Liver (tissue), 9 donors: ENCODE results near the gene NIP7. TPM values are rescaled to one million over a fixed set of nuclear protein-coding genes. Genes with fewer than 3 reads are reported as not detected.

ENCODE experiments used
- DNase-seq: peaks from one replicate; pipeline ENCODE4 v3.0.0-alpha.2; 2017; ENCODE audit warnings: low spot score
- H3K27ac ChIP-seq, 2 donors: one replicate each; pipeline ENCODE4 v1.7.0; 2013; ENCODE audit warnings: inconsistent platforms in 2 of 2, low read length in 2 of 2, control low read depth in 1 of 2, low read depth in 1 of 2, mild to moderate bottlenecking in 1 of 2
- H3K27me3 ChIP-seq, 4 donors: one replicate each; pipeline versions ENCODE4 v1.6.1 to v1.7.0; 2013; ENCODE audit warnings: low read length in 3 of 4, inconsistent platforms in 1 of 4, mild to moderate bottlenecking in 1 of 4, moderate library complexity in 1 of 4; ENCODE audit not compliant: control insufficient read depth in 4 of 4, insufficient read depth in 4 of 4
- H3K36me3 ChIP-seq, 4 donors: one replicate each; pipeline versions ENCODE4 v1.6.1 to v1.7.0; 2013; ENCODE audit warnings: low read length in 3 of 4, mild to moderate bottlenecking in 3 of 4, low read depth in 1 of 4, moderate library complexity in 1 of 4; ENCODE audit not compliant: control insufficient read depth in 4 of 4, insufficient read depth in 3 of 4
- H3K4me1 ChIP-seq, 4 donors: one replicate each; pipeline versions ENCODE4 v1.6.1 to v1.7.0; 2013; ENCODE audit warnings: low read length in 3 of 4, mild to moderate bottlenecking in 3 of 4, moderate library complexity in 1 of 4; ENCODE audit not compliant: control insufficient read depth in 4 of 4, insufficient read depth in 4 of 4
- H3K4me3 ChIP-seq, 3 donors: one replicate each; pipeline versions ENCODE4 v1.6.1 to v1.7.0; 2013; ENCODE audit warnings: low read length in 3 of 3, control low read depth in 1 of 3, low read depth in 1 of 3, mild to moderate bottlenecking in 1 of 3
- H3K9ac ChIP-seq, 2 donors: one replicate each; pipeline ENCODE4 v1.7.0; 2013; ENCODE audit warnings: low read length in 2 of 2, mild to moderate bottlenecking in 2 of 2, moderate library complexity in 2 of 2, control low read depth in 1 of 2, low read depth in 1 of 2
- H3K9me3 ChIP-seq, 4 donors: one replicate each; pipeline versions ENCODE4 v1.6.1 to v1.7.0; 2013; ENCODE audit warnings: low read length in 3 of 4; ENCODE audit not compliant: control insufficient read depth in 4 of 4
- CTCF ChIP-seq: fragments of 150-350 bp; IDR thresholded peaks from 2 replicates; pipeline ENCODE4 v1.5.1; 2017; ENCODE audit warnings: improper control_type of control experiment, low read depth, low read length; ENCODE audit not compliant: missing input control
- EGR1 ChIP-seq, 2 donors: IDR thresholded peaks; 2 replicates each; pipeline ENCODE4 v1.6.1; 2016 to 2018; ENCODE audit warnings: antibody characterized with exemption in 2 of 2, low read depth in 2 of 2
- FOXA2 ChIP-seq: IDR thresholded peaks from 2 replicates; pipeline ENCODE4 v1.6.1; 2016; ENCODE audit warnings: antibody characterized with exemption
- GABPA ChIP-seq, 2 donors: IDR thresholded peaks in 1 of 2; conservative IDR thresholded peaks in 1 of 2; 2 replicates each; pipeline ENCODE4 v1.6.1; 2016; ENCODE audit warnings: antibody characterized with exemption in 2 of 2, mild to moderate bottlenecking in 1 of 2, moderate library complexity in 1 of 2
- HNF4A ChIP-seq, 2 donors: conservative IDR thresholded peaks; 2 replicates each; pipeline ENCODE4 v1.6.1; 2016; ENCODE audit warnings: antibody characterized with exemption in 2 of 2, mild to moderate bottlenecking in 2 of 2
- HNF4G ChIP-seq: IDR thresholded peaks from 2 replicates; pipeline ENCODE4 v1.6.1; 2016; ENCODE audit warnings: antibody characterized with exemption
- JUND ChIP-seq, 2 donors: IDR thresholded peaks; 2 replicates each; pipeline ENCODE4 v1.6.1; 2016; ENCODE audit warnings: antibody characterized with exemption in 2 of 2
- MAX ChIP-seq: IDR thresholded peaks from 2 replicates; pipeline ENCODE4 v1.6.1; 2016; ENCODE audit warnings: antibody characterized with exemption
- NR2F2 ChIP-seq: IDR thresholded peaks from 2 replicates; pipeline ENCODE4 v1.6.1; 2016; ENCODE audit warnings: antibody characterized with exemption
- RAD21 ChIP-seq, 2 donors: IDR thresholded peaks; 2 replicates each; pipeline ENCODE4 v1.6.1; 2016; ENCODE audit warnings: antibody characterized with exemption in 2 of 2, mild to moderate bottlenecking in 2 of 2
- REST ChIP-seq: IDR thresholded peaks from 2 replicates; pipeline ENCODE4 v1.6.1; 2016; ENCODE audit warnings: antibody characterized with exemption, mild to moderate bottlenecking
- SP1 ChIP-seq: IDR thresholded peaks from 2 replicates; pipeline ENCODE4 v1.6.1; 2018; ENCODE audit warnings: antibody characterized with exemption, mild to moderate bottlenecking
- TAF1 ChIP-seq: conservative IDR thresholded peaks from 2 replicates; pipeline ENCODE4 v1.6.1; 2016; ENCODE audit warnings: antibody characterized with exemption, mild to moderate bottlenecking
- WGBS: extraction: QIAGEN DNeasy Blood & Tissue Kit; methylation state at CpG from one replicate; pipeline ENCODE4 v1.1.7; 2013; 5-methylcytosine and 5-hydroxymethylcytosine counted together
- polyA plus RNA-seq, 2 donors: library from polyadenylated mRNA; stranded (reverse) in 1 of 2; unstranded in 1 of 2; fragments of 200-250 nt in 1 of 2; fragments of >200 nt in 1 of 2; fragmentation: Nextera tagmentation in 1 of 2; extraction: Ambion mirVana in 1 of 2; gene quantifications; one replicate each; pipeline versions ENCODE4 v1.2.1 to v1.2.3, GENCODE V29; 2013 to 2015
- total RNA-seq, 2 donors: library from RNA; depleted of rRNA; stranded (reverse); fragments of >200 nt; gene quantifications; one replicate each; pipeline ENCODE4 v1.2.3, GENCODE V29; 2014
- TF ChIP-seq, protein P1 (sequence below): IDR thresholded peaks from 2 replicates; pipeline ENCODE4 v1.6.1; 2016; ENCODE audit warnings: antibody characterized with exemption
- TF ChIP-seq, protein P2 (sequence below): IDR thresholded peaks from 2 replicates; pipeline ENCODE4 v1.6.1; 2016; ENCODE audit warnings: antibody characterized with exemption
- donor health status: healthy.
- donor health status: healthy.
- donor health status: healthy.
- donor health status: healthy.
- donor health status: healthy.

NIP7 gene
- total and polyA plus RNA-seq, 4 donors: 7.4 to 14.0 (median 11.1) TPM

DNA sequence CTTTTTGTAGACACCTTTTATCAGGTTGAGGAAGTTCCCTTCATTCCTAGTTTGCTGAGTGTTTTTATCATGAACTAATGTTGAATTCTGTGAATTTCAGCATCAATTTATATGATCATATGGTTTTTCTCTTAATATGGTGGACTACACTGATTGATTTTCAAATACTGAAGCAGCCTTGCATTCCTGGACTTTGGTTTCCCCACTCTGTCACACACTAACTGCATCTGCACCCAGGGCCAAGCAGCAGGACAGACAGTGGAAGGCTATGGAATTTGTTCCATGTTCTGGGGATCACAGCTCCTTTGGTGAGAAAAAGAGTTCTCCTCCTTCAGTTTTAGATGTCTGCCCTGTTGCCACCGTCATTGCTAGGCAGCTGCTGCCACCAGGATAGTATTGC, 38.5 kb downstream of the NIP7 start (continued):
- TF ChIP-seq CTCF: no peak

GRCh38 chr16:69378760-69379159, 39.2 kb downstream of the NIP7 start:
- no peak for DNase-seq
- H3K27ac ChIP-seq: no peak overlapping the region
- peaks cover 5 to 44% (median 34%) of the 10 kb centered on the region in 4 donors for H3K36me3 ChIP-seq
- H3K4me1 ChIP-seq: peaks cover 0 to 2% (median 0%) of the 10 kb centered on the region in 4 donors
- no peak for TF ChIP-seq TAF1
- TF ChIP-seq SP1: no peak
- TF ChIP-seq EGR1 (IDR thresholded peaks at IDR 0.05; ENCODE audit: low read depth in 2 of 2): no peak
- TF ChIP-seq MAX: no peak
- no peak for TF ChIP-seq REST
- no peak for TF ChIP-seq CTCF
- TF ChIP-seq JUND (IDR thresholded peaks at IDR 0.05): no peak
- TF ChIP-seq, protein P1, sequence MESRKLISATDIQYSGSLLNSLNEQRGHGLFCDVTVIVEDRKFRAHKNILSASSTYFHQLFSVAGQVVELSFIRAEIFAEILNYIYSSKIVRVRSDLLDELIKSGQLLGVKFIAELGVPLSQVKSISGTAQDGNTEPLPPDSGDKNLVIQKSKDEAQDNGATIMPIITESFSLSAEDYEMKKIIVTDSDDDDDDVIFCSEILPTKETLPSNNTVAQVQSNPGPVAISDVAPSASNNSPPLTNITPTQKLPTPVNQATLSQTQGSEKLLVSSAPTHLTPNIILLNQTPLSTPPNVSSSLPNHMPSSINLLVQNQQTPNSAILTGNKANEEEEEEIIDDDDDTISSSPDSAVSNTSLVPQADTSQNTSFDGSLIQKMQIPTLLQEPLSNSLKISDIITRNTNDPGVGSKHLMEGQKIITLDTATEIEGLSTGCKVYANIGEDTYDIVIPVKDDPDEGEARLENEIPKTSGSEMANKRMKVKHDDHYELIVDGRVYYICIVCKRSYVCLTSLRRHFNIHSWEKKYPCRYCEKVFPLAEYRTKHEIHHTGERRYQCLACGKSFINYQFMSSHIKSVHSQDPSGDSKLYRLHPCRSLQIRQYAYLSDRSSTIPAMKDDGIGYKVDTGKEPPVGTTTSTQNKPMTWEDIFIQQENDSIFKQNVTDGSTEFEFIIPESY: no peak
- no peak for TF ChIP-seq FOXA2
- TF ChIP-seq RAD21 (IDR thresholded peaks at IDR 0.05): no peak
- H3K4me3 ChIP-seq: no peak overlapping the region
- no peaks in the 10 kb centered on the region for H3K27me3 ChIP-seq
- H3K9ac ChIP-seq: no peak overlapping the region
- WGBS: 81% methylated on average over 1 of the region's 1 CpG
- no peaks in the 10 kb centered on the region for H3K9me3 ChIP-seq

DNA sequence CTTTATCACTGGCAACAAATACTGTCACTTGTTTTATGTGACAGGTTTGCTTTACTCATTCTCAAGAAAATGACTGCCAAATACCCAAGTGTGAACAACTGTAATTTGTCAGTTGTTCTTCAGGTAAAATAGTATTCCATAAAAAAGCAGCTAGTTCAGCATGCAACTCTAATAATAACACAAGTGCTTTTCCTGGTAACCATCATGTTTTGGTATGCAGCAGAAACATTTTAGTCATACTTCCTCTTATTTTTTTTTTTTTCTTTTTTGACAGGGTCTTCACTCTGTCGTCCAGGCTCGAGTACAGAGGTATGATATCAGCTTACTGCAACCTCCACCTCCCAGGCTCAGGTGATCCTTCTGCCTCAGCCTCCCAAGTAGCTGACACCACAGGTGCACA, 41.7 kb downstream of the NIP7 start:
- 65% methylated on average over 2 of the region's 2 CpGs for whole genome bisulfite sequencing
- no peak overlapping the region for H3K4me3 ChIP-seq
- no peak overlapping the region for H3K27ac ChIP-seq
- peaks cover 5 to 44% (median 36%) of the 10 kb centered on the region in 4 donors for H3K36me3 ChIP-seq
- no peaks in the 10 kb centered on the region for H3K9me3 ChIP-seq
- no peaks in the 10 kb centered on the region for H3K27me3 ChIP-seq
- no peak for DNase-seq
- peaks cover 0 to 10% (median 3%) of the 10 kb centered on the region in 4 donors for H3K4me1 ChIP-seq
- no peak overlapping the region for H3K9ac ChIP-seq
- TF ChIP-seq, protein P1: no peak
- no peak for TF ChIP-seq NR2F2
- TF ChIP-seq RAD21 (IDR thresholded peaks at IDR 0.05): no peak
- TF ChIP-seq EGR1 (IDR thresholded peaks at IDR 0.05; ENCODE audit: low read depth in 2 of 2): no peak
- TF ChIP-seq CTCF: no peak
- TF ChIP-seq, protein P2, sequence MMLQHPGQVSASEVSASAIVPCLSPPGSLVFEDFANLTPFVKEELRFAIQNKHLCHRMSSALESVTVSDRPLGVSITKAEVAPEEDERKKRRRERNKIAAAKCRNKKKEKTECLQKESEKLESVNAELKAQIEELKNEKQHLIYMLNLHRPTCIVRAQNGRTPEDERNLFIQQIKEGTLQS: no peak
- TF ChIP-seq GABPA (IDR thresholded peaks at IDR 0.05 in 1 of 2, conservative IDR thresholded peaks at IDR 0.05 in 1 of 2): no peak
- no peak for TF ChIP-seq HNF4A (conservative IDR thresholded peaks at IDR 0.05)
- TF ChIP-seq JUND (IDR thresholded peaks at IDR 0.05): no peak
- TF ChIP-seq HNF4G: no peak
- no peak for TF ChIP-seq SP1
